NCI-H1930 (cell line): ENCODE results near the gene APIP.
A peak's percentile ranks its signal among the peaks of the same experiment; 100 is the strongest.

Experiments
- DNase-seq, 2 experiments: peaks; one replicate each; lab custom pipeline; 2025; lab: John Stamatoyannopoulos, UW

Gene APIP

GRCh38 chr11:34840736-34841386 lies 75.3 kb downstream of the APIP start:
- peak in 1 of 2 experiments; percentile 34 for DNase-seq

DNA sequence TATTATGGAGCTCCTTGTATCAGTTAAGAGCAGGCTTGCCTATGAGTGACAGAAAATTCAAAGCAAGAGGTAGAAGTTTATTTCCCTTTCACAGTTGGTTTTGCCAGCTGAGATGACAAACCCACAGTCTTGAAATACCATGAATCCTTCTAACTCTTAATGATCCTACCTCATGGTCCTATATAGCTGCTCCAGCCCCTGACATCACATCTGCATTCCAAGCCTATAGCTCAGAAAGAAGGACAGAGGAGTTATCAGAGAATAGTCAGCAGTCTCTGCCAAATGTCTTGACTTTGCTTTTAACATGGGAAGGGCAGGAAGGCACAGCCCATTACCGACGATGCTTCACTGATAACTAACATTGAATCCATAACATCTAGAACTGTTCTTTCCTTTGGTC lies 76.2 kb downstream of the APIP start:
- DNase-seq, result no peak

DNA sequence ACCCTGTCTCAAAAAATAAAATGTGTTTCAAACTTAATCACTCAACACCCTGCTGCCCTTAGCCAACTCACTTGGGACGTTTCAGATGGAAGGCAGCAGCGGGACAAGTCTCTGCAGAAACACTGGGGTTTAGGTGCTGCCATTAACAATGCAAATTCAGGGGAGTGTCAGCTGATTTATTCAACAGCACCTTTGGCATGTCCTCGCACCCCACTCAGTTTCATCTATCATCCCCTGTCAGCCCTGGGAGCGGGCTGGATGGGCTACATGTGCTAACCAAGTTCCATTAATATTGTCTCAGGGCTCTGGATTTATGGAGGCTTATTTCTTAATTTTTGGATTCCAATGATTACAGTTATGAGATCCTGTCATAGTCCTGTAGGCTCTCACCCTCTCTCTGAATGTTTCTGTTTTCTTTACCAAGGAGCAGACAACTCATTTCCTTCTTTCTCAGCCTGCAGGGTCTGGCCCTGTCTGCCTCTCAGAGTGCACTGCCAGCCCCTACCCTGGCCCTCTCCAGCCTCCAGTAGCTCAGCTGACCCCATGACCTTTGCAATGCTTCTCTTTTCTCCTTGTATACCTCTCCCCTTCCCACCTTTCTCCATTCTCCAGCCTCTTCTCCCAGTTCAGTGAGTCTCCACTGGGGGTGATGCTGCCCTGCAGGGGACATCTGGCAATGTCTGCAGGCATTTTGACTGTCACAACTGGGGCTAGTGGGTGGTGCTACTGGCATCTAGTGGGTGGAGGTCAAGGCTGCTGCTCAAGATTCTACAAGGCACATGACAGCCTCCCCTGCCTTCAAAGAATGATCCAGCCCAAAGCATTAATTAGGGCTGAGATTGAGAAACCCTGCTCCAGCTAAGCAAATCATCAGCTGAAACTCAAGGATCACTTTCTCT lies 79.0 kb downstream of the APIP start:
- no peak for DNase-seq

GRCh38 chr11:34833602-34834001 lies 82.6 kb downstream of the APIP start:
- DNase-seq, result no peak
